ENCODE data around the gene ACAP3. TPM values are rescaled to one million over a fixed set of nuclear protein-coding genes. Genes with fewer than 3 reads are reported as not detected.

ACAP3 gene
- total RNA-seq, 1 donor from 2014 or later: 26.1 TPM

DNA sequence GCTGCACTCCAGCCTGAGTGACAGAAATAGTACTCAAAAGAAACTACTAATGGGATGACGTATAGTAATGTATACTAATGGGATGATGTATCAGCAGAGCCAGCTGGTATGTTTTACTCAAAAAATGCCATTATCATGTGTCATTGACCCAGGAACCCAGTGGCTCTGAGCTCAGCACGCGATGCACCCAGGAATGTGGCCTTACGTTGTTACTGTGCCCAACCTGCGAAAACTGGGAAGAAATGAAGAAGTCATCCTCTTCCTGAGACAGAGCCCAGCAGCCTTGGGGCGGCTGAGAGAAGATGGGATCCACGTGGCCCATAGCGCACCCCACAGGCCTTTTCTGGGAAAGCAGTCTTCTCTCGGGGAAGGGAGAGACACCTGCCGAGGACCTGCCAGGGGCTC is 42.9 kb downstream of the ACAP3 start:
- DNase-seq (no peak), ATAC-seq (ENCODE audit: low read depth) (no peak)
- peaks cover 16% of the 10 kb centered on the region for H3K4me1 Mint-ChIP-seq
- TF ChIP-seq, protein P1, sequence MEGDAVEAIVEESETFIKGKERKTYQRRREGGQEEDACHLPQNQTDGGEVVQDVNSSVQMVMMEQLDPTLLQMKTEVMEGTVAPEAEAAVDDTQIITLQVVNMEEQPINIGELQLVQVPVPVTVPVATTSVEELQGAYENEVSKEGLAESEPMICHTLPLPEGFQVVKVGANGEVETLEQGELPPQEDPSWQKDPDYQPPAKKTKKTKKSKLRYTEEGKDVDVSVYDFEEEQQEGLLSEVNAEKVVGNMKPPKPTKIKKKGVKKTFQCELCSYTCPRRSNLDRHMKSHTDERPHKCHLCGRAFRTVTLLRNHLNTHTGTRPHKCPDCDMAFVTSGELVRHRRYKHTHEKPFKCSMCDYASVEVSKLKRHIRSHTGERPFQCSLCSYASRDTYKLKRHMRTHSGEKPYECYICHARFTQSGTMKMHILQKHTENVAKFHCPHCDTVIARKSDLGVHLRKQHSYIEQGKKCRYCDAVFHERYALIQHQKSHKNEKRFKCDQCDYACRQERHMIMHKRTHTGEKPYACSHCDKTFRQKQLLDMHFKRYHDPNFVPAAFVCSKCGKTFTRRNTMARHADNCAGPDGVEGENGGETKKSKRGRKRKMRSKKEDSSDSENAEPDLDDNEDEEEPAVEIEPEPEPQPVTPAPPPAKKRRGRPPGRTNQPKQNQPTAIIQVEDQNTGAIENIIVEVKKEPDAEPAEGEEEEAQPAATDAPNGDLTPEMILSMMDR (IDR thresholded peaks at IDR 0.05): no peak
- CTCF ChIA-PET: interaction anchor here (1.5 kb wide), 1 partner anchor 27 kb away, joined by 4 read pairs; no protein-coding TSS in a partner anchor
- POLR2A ChIA-PET: no interaction called here
- no peaks in the 10 kb centered on the region for H3K9me3 Mint-ChIP-seq
- H3K4me3 Mint-ChIP-seq: no peak overlapping the region
- H3K27me3 Mint-ChIP-seq: no peaks in the 10 kb centered on the region
- H3K36me3 Mint-ChIP-seq (ENCODE audit: low read depth): peaks cover 57% of the 10 kb centered on the region
- intact Hi-C loops (cut with micrococcal nuclease): no loop called here
- no peak overlapping the region for H3K27ac Mint-ChIP-seq

DNA sequence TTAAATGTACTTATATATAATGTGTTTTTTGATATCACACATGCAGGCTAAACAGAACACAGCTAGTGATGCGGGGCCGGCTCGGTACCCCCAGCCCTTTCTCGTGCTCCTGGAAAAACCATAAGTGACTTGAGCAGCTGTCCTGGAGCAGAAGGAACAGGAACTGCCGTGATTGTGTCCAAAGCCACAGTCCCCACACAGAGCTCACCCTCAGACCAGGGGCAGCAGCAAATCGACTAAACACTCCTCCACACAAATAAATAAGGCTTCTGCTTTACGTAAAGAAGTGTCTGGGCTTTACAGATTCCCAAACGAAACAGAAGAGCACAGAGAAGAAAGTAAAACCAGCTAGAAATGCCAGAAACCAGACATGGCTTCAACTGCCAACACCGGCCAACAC is 43.7 kb downstream of the ACAP3 start:
- no peak for ATAC-seq (ENCODE audit: low read depth)
- POLR2A ChIA-PET: no interaction called here
- H3K9me3 Mint-ChIP-seq: no peaks in the 10 kb centered on the region

DNA sequence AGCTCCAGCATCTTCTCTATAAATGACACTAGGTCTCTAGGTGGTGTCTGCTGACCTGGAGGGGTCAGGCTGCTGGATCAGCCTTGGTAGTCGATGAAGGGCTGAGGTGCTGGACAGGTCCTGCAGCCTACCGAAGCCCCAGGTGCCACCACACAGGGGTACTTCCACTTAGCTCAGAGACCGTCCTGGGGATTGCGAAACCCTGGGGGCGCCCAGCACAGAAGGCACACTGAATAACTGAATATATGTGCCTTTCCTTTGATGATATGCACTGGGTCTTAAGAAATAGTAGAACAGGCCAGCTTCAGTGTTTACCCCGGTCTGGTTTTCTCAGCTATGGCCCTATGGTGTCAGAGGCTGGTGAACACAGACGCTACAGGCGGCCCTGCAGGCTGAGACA is 45.0 kb downstream of the ACAP3 start:
- no peak for DNase-seq
- POLR2A ChIA-PET: interaction anchor here (1.2 kb wide), 1 partner anchor 11 kb away, joined by 3 read pairs; the partner anchor contains the start of gene UBE2J2
- Mint-ChIP-seq H3K27ac (no peak overlapping the region), H3K9me3 (no peaks in the 10 kb centered on the region), H3K36me3 (ENCODE audit: low read depth) (peaks cover 63% of the 10 kb centered on the region), H3K4me1 (peaks cover 16% of the 10 kb centered on the region), H3K4me3 (no peak overlapping the region), H3K27me3 (no peaks in the 10 kb centered on the region)
- TF ChIP-seq, protein P1 (IDR thresholded peaks at IDR 0.05): no peak
- intact Hi-C loops (cut with micrococcal nuclease): no loop called here
- CTCF ChIA-PET: no interaction called here
- no peak for ATAC-seq (ENCODE audit: low read depth)

More for the DNA sequence above, 43.7 kb downstream of the ACAP3 start:
- no peak for DNase-seq
- CTCF ChIA-PET: interaction anchor here (1.5 kb wide), 1 partner anchor 28 kb away, joined by 4 read pairs; no protein-coding TSS in a partner anchor
- Mint-ChIP-seq H3K4me3 (no peak overlapping the region), H3K4me1 (peaks cover 16% of the 10 kb centered on the region), H3K27ac (no peak overlapping the region), H3K36me3 (ENCODE audit: low read depth) (peaks cover 61% of the 10 kb centered on the region), H3K27me3 (no peaks in the 10 kb centered on the region)
- intact Hi-C loops (cut with micrococcal nuclease): no loop called here
- TF ChIP-seq, protein P1 (IDR thresholded peaks at IDR 0.05): no peak

DNA sequence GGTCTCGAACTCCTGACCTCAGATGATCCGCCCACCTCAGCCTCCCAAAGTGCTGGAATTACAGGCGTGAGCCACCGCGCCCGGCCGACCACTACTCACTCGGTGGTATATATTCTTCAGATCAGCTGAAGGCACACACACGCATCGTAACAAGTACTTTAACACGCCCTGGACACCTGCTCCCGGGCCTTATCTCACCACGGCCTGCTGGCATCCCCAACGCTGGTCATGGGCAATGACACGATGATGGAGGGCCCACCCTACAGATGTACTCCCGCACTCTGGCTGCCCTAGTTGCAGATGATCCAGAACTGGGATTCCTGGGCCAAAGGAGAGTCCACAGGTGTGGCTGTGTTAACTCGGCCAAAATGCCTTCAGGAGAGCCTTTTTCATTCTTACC is 45.7 kb downstream of the ACAP3 start:
- H3K4me3 Mint-ChIP-seq: no peak overlapping the region
- H3K27ac Mint-ChIP-seq: no peak overlapping the region
- H3K9me3 Mint-ChIP-seq: no peaks in the 10 kb centered on the region
- TF ChIP-seq, protein P1 (IDR thresholded peaks at IDR 0.05): no peak
- ATAC-seq (ENCODE audit: low read depth): no peak
- no peaks in the 10 kb centered on the region for H3K27me3 Mint-ChIP-seq
- DNase-seq: no peak
- intact Hi-C loops (cut with micrococcal nuclease): no loop called here
- CTCF ChIA-PET: no interaction called here
- POLR2A ChIA-PET: interaction anchor here (1.2 kb wide), 1 partner anchor 12 kb away, joined by 3 read pairs; the partner anchor contains the start of gene UBE2J2
- peaks cover 62% of the 10 kb centered on the region for H3K36me3 Mint-ChIP-seq (ENCODE audit: low read depth)
- peaks cover 16% of the 10 kb centered on the region for H3K4me1 Mint-ChIP-seq

DNA sequence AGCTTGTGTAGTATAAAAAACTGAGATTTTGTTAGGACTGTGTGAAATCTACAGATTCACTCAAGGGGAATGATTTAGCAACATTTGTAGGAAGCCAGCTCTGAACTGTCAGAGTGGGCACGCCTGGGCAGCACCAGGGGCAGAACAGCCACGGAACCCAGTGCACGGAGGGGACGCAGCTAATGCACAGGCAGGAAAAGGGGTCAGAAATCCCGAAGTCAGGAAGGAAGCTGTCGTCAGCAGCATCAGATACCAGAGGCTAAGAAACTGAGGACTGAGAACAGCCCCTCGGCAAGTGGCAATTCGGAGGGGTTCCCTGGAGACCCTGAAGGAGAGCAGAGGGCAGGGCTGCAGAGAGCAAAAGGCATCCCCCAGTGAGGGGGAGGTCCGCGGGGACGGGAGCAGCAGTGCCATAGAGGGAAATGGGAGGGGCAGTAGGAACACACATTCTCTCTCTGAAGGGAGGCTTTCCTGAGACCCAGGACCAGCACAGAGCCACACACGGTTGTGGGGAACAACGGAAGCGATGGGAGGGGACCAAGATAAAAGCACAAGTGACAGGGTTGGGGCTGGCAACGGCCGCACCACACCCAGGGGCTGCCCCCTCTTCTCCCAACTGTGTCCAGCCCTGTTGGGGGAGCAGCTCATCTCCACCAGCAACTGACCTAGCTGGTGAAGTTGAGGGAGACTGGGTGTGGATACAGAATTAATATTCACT is 46.7 kb downstream of the ACAP3 start:
- no peak overlapping the region for H3K27ac Mint-ChIP-seq
- TF ChIP-seq, protein P1 (IDR thresholded peaks at IDR 0.05): no peak

More for the DNA sequence above, 46.7 kb downstream of the ACAP3 start:
- H3K4me1 Mint-ChIP-seq: peaks cover 16% of the 10 kb centered on the region
- no peaks in the 10 kb centered on the region for H3K27me3 Mint-ChIP-seq
- intact Hi-C loops (cut with micrococcal nuclease): no loop called here
- H3K36me3 Mint-ChIP-seq (ENCODE audit: low read depth): peaks cover 67% of the 10 kb centered on the region
- no peak overlapping the region for H3K4me3 Mint-ChIP-seq
- no peaks in the 10 kb centered on the region for H3K9me3 Mint-ChIP-seq
- ChIA-PET CTCF (interaction anchor here (1.2 to 1.9 kb wide), 2 partner anchors 11 to 139 kb away, joined by 3 to 7 read pairs; no protein-coding TSS in a partner anchor), POLR2A (interaction anchor here (0.7 to 1.0 kb wide), 3 partner anchors 11 to 197 kb away, joined by 3 to 4 read pairs (median 4); no protein-coding TSS in a partner anchor)
- ATAC-seq (ENCODE audit: low read depth) (no peak), DNase-seq (no peak)

Measured in activated B cell treated with CpG ODN at 0.5 μM for 24 hours (primary cell).